Neural cell (in vitro differentiated cells): ENCODE measurements around the gene TRMT6. TPM values are rescaled to one million over a fixed set of nuclear protein-coding genes. Genes with fewer than 3 reads are reported as not detected.

Experiments used
- H2AFZ ChIP-seq: fragments of 200-600, 300-800 bp; sonication (generic), shearing (Covaris generic); 2 replicates; pipeline ENCODE4 v1.6.0; 2014; ENCODE audit warnings: low read depth, mild to moderate bottlenecking, antibody characterized with exemption, low read length, moderate library complexity
- H3F3A ChIP-seq: fragments of 200-600 bp; shearing (Covaris generic); 2 replicates; pipeline ENCODE4 v1.6.1; 2016; ENCODE audit warnings: mild to moderate bottlenecking, moderate library complexity, mixed read lengths, antibody characterized with exemption, low read length; ENCODE audit not compliant: insufficient read depth, poor library complexity, severe bottlenecking
- H3K27ac ChIP-seq: fragments of 200-600, 300-800 bp; sonication (generic), shearing (Covaris generic); 2 replicates; pipeline ENCODE4 v1.5.1; 2014; ENCODE audit warnings: mild to moderate bottlenecking, low read length, moderate library complexity
- H3K27me3 ChIP-seq: fragments of 300-800, 200-600 bp; sonication (generic), shearing (Covaris generic); 2 replicates; pipeline ENCODE4 v1.6.0; 2014; ENCODE audit warnings: mild to moderate bottlenecking, low read depth, low read length, moderate library complexity; ENCODE audit not compliant: insufficient read depth
- H3K36me3 ChIP-seq: fragments of 300-800, 200-600 bp; sonication (generic), shearing (Covaris generic); 2 replicates; pipeline ENCODE4 v1.5.1; 2014; ENCODE audit warnings: mild to moderate bottlenecking, antibody characterized with exemption, low read length, moderate library complexity; ENCODE audit not compliant: insufficient read depth
- H3K4me2 ChIP-seq: fragments of 300-800, 200-600 bp; sonication (generic), shearing (Covaris generic); 2 replicates; pipeline ENCODE4 v1.6.0; 2014; ENCODE audit warnings: mild to moderate bottlenecking, low read length
- H3K4me3 ChIP-seq: fragments of 300-800, 200-600 bp; sonication (generic), shearing (Covaris generic); 2 replicates; pipeline ENCODE4 v1.5.1; 2014; ENCODE audit warnings: mild to moderate bottlenecking, low read length, moderate library complexity
- H3K79me2 ChIP-seq: fragments of 200-600 bp; shearing (Covaris generic); replicated peaks from 2 replicates; pipeline ENCODE4 v1.6.0; 2014; ENCODE audit warnings: mild to moderate bottlenecking, low read length, moderate library complexity; ENCODE audit not compliant: insufficient read depth
- H3K9ac ChIP-seq: fragments of 300-800, 200-600 bp; sonication (generic), shearing (Covaris generic); 2 replicates; pipeline ENCODE4 v1.6.1; 2016; ENCODE audit warnings: mild to moderate bottlenecking, low read length, mixed read lengths
- H3K9me2 ChIP-seq: fragments of 200-600 bp; shearing (Covaris generic); 2 replicates; pipeline ENCODE4 v1.6.1; 2016; ENCODE audit warnings: mild to moderate bottlenecking, low read length, mixed read lengths; ENCODE audit not compliant: insufficient read depth
- H3K9me3 ChIP-seq: fragments of 200-600, 300-800 bp; sonication (generic), shearing (Covaris generic); 2 replicates; pipeline ENCODE4 v1.6.1; 2016; ENCODE audit warnings: mild to moderate bottlenecking, mixed run types, low read length, moderate library complexity, mixed read lengths
- H4K20me1 ChIP-seq: fragments of 200-600 bp; shearing (Covaris generic); 2 replicates; pipeline ENCODE4 v1.6.1; 2016; ENCODE audit warnings: mild to moderate bottlenecking, mixed run types; ENCODE audit not compliant: insufficient read depth
- CTCF ChIP-seq: fragments of 450-650 bp; IDR thresholded peaks from 2 replicates; pipeline ENCODE4 v1.5.1; 2014; ENCODE audit warnings: antibody characterized with exemption, mild to moderate bottlenecking, moderate library complexity; ENCODE audit not compliant: poor library complexity, severe bottlenecking
- EP300 ChIP-seq: fragments of 450-650 bp; conservative IDR thresholded peaks from 2 replicates; pipeline ENCODE4 v1.6.1; 2014; ENCODE audit warnings: antibody characterized with exemption, mild to moderate bottlenecking, moderate library complexity; ENCODE audit not compliant: poor library complexity, severe bottlenecking
- EZH2 ChIP-seq: fragments of 200-600, 300-800 bp; shearing (Covaris generic), sonication (generic); IDR thresholded peaks from 2 replicates; pipeline ENCODE4 v1.6.1; 2014; ENCODE audit warnings: antibody characterized with exemption, low read length, borderline replicate concordance, mild to moderate bottlenecking; ENCODE audit not compliant: insufficient read depth, poor library complexity, severe bottlenecking
- MXI1 ChIP-seq: fragments of 450-650 bp; conservative IDR thresholded peaks from 2 replicates; pipeline ENCODE4 v1.6.1; 2014; ENCODE audit warnings: antibody characterized with exemption, mild to moderate bottlenecking; ENCODE audit not compliant: poor library complexity, severe bottlenecking
- POLR2AphosphoS5 ChIP-seq: IDR thresholded peaks from 2 replicates; pipeline ENCODE4 v1.6.1; 2012
- RAD21 ChIP-seq: fragments of 450-650 bp; conservative IDR thresholded peaks from 2 replicates; pipeline ENCODE4 v1.6.1; 2014; ENCODE audit warnings: antibody characterized with exemption, mild to moderate bottlenecking, moderate library complexity
- REST ChIP-seq: IDR thresholded peaks from 2 replicates; pipeline ENCODE4 v1.6.1; 2012; ENCODE audit warnings: borderline replicate concordance
- SMC3 ChIP-seq: fragments of 450-650 bp; conservative IDR thresholded peaks from 2 replicates; pipeline ENCODE4 v1.6.1; 2014; ENCODE audit warnings: antibody characterized with exemption, mild to moderate bottlenecking, moderate library complexity; ENCODE audit not compliant: poor library complexity
- TAF1 ChIP-seq: IDR thresholded peaks from 2 replicates; pipeline ENCODE4 v1.6.1; 2012; ENCODE audit warnings: low read depth
- polyA plus RNA-seq: library from polyadenylated mRNA; depleted of rRNA; stranded (reverse); fragments of >200 nt; gene quantifications from 2 replicates; pipeline ENCODE4 v1.2.3, GENCODE V29; 2014

TRMT6 gene
- polyA plus RNA-seq, 1 donor from 2014 or later: 19.1 TPM

- Histone ChIP-seq H3K79me2 (no peaks in the 10 kb centered on the region), H3K9me3 (no peaks in the 10 kb centered on the region), H3K9me2 (no peaks in the 10 kb centered on the region), H3K4me2 (no peak overlapping the region), H3K27ac (no peak overlapping the region), H3K4me3 (no peak overlapping the region), H3K36me3 (no peaks in the 10 kb centered on the region), H4K20me1 (no peaks in the 10 kb centered on the region), H2AFZ (no peak overlapping the region), H3F3A (no peaks in the 10 kb centered on the region), H3K9ac (no peak overlapping the region), H3K27me3 (no peaks in the 10 kb centered on the region)
- TF ChIP-seq EZH2 (no peak), RAD21 (no peak), MXI1 (no peak), POLR2AphosphoS5 (no peak), CTCF (no peak), SMC3 (no peak), EP300 (no peak), REST (no peak), TAF1 (no peak)
Observed at GRCh38 chr20:5974531-5974930, 24.2 kb upstream of the TRMT6 start.

GRCh38 chr20:5973971-5974370 lies 23.6 kb upstream of the TRMT6 start:
- Histone ChIP-seq H3K79me2 (no peaks in the 10 kb centered on the region), H3K4me2 (no peak overlapping the region), H3K9ac (no peak overlapping the region), H3K27ac (no peak overlapping the region), H3K9me2 (no peaks in the 10 kb centered on the region), H3K27me3 (no peaks in the 10 kb centered on the region), H3K4me3 (no peak overlapping the region), H3K36me3 (no peaks in the 10 kb centered on the region), H4K20me1 (no peaks in the 10 kb centered on the region), H3F3A (no peaks in the 10 kb centered on the region), H3K9me3 (no peaks in the 10 kb centered on the region), H2AFZ (no peak overlapping the region)
- TF ChIP-seq RAD21 (no peak), REST (no peak), POLR2AphosphoS5 (no peak), MXI1 (no peak), EZH2 (no peak), SMC3 (no peak), CTCF (no peak), EP300 (no peak), TAF1 (no peak)
